B cell (primary cell): ENCODE results near the gene TMEFF1. TPM values are rescaled to one million over a fixed set of nuclear protein-coding genes. Genes with fewer than 3 reads are reported as not detected.

Experiments used
- ATAC-seq: fragments of 200-7000 bp; cut with Tn5 transposase; one replicate; pipeline ENCODE4 v1.10.0; 2021; ENCODE audit warnings: low read depth, mild to moderate bottlenecking, moderate number of reproducible peaks, moderate library complexity
- CTCF ChIA-PET: fragments of 350-600 bp; sonication (Branson Sonifier 250); formaldehyde crosslinking; loops from one replicate; lab custom pipeline; 2021; ENCODE audit warnings: antibody characterized with exemption, inconsistent platforms; lab: Charles Lee
- POLR2A ChIA-PET: fragments of 350-600 bp; sonication (Branson Sonifier 250); formaldehyde crosslinking; loops from one replicate; lab custom pipeline; 2021; ENCODE audit warnings: antibody characterized with exemption; lab: Charles Lee
- DNase-seq: peaks from one replicate; pipeline ENCODE4 v3.0.0; 2013
- H2AFZ ChIP-seq: 2 replicates; pipeline ENCODE4 v1.6.1; 2012; ENCODE audit warnings: mild to moderate bottlenecking, low read depth, low read length; ENCODE audit not compliant: insufficient read depth, poor library complexity, severe bottlenecking
- H3K27ac ChIP-seq, 2 donors: 1 replicate in 1 of 2; 2 replicates in 1 of 2; pipeline ENCODE4 v1.5.1; 2012 to 2013; ENCODE audit warnings: low read length in 2 of 2, mild to moderate bottlenecking in 2 of 2, moderate library complexity in 1 of 2
- H3K27me3 ChIP-seq, 4 experiments: fragments of 200-600 bp in 1 of 4; sonication (generic) in 1 of 4; replicated peaks in 1 of 4; 1 replicate in 2 of 4; 2 replicates in 2 of 4; pipeline versions ENCODE4 v1.6.1 to v1.7.0; 2013 to 2016; ENCODE audit warnings: low read length in 3 of 4, mild to moderate bottlenecking in 2 of 4, mixed read lengths in 1 of 4, moderate library complexity in 1 of 4; ENCODE audit not compliant: insufficient read depth in 4 of 4, control insufficient read depth in 3 of 4; ENCODE audit errors: control extremely low read depth in 1 of 4
- H3K36me3 ChIP-seq, 2 experiments: replicated peaks in 1 of 2; 1 replicate in 1 of 2; 2 replicates in 1 of 2; pipeline versions ENCODE4 v1.6.1 to v1.7.1; 2013; ENCODE audit warnings: low read length in 1 of 2; ENCODE audit not compliant: insufficient read depth in 2 of 2, control insufficient read depth in 1 of 2; ENCODE audit errors: control extremely low read depth in 1 of 2, extremely low read depth in 1 of 2
- H3K4me1 ChIP-seq, 2 donors: fragments of 200-600 bp in 1 of 2; sonication (generic) in 1 of 2; 1 replicate in 1 of 2; 2 replicates in 1 of 2; pipeline versions ENCODE4 v1.5.1 to v1.6.1; 2013 to 2017; ENCODE audit warnings: low read length in 2 of 2; ENCODE audit not compliant: control insufficient read depth in 2 of 2, insufficient read depth in 2 of 2
- H3K4me2 ChIP-seq: replicated peaks from 2 replicates; pipeline ENCODE3; 2012; ENCODE audit warnings: mild to moderate bottlenecking, low read depth, low read length; ENCODE audit not compliant: poor library complexity, severe bottlenecking
- H3K4me3 ChIP-seq, 5 experiments: fragments of 200-600 bp in 1 of 5; sonication (generic) in 1 of 5; 1 replicate in 3 of 5; 2 replicates in 2 of 5; pipeline versions ENCODE4 v1.5.1 to v1.7.0; 2011 to 2016; ENCODE audit warnings: low read length in 4 of 5, mild to moderate bottlenecking in 4 of 5, low read depth in 2 of 5, control low read depth in 1 of 5, moderate library complexity in 1 of 5; ENCODE audit not compliant: insufficient read depth in 1 of 5; ENCODE audit errors: control extremely low read depth in 1 of 5, extremely low read depth in 1 of 5
- H3K79me2 ChIP-seq: fragments of 200-600 bp; sonication (generic); one replicate; pipeline ENCODE4 v1.6.0; 2016; ENCODE audit warnings: low read length; ENCODE audit not compliant: control insufficient read depth, insufficient read depth
- H3K9ac ChIP-seq: fragments of 200-600 bp; sonication (generic); 2 replicates; pipeline ENCODE4 v1.6.1; 2017; ENCODE audit warnings: mild to moderate bottlenecking, low read length, moderate library complexity
- H3K9me3 ChIP-seq, 3 donors: one replicate each; pipeline versions ENCODE4 v1.6.1 to v1.7.1; 2013; ENCODE audit warnings: low read length in 2 of 3; ENCODE audit not compliant: control insufficient read depth in 2 of 3, insufficient read depth in 1 of 3; ENCODE audit errors: control extremely low read depth in 1 of 3
- H4K20me1 ChIP-seq: 2 replicates; pipeline ENCODE4 v1.6.0; 2012; ENCODE audit warnings: mild to moderate bottlenecking, low read length; ENCODE audit not compliant: insufficient read depth, control insufficient read depth, poor library complexity, severe bottlenecking
- H3K27ac Mint-ChIP-seq: one replicate; pipeline ENCODE4 v1.8.0; 2021; ENCODE audit warnings: mixed read lengths
- H3K27me3 Mint-ChIP-seq: one replicate; pipeline ENCODE4 v1.8.0; 2021; ENCODE audit warnings: mixed read lengths
- H3K4me1 Mint-ChIP-seq: one replicate; pipeline ENCODE4 v1.8.0; 2021; ENCODE audit warnings: mixed read lengths
- H3K4me3 Mint-ChIP-seq: one replicate; pipeline ENCODE4 v1.8.0; 2021; ENCODE audit warnings: mixed read lengths
- H3K9me3 Mint-ChIP-seq: one replicate; pipeline ENCODE4 v1.8.0; 2022; ENCODE audit warnings: mixed read lengths; ENCODE audit not compliant: insufficient read depth
- CTCF ChIP-seq: fragments of 200-600 bp; IDR thresholded peaks from one replicate; pipeline ENCODE4 v1.8.0; 2022; ENCODE audit warnings: antibody characterized with exemption, mild to moderate bottlenecking
- EZH2 ChIP-seq: IDR thresholded peaks from 2 replicates; pipeline ENCODE4 v1.6.1; 2012; ENCODE audit warnings: borderline replicate concordance, low read depth, mild to moderate bottlenecking, moderate library complexity, low read length; ENCODE audit not compliant: insufficient read depth, poor library complexity, severe bottlenecking
- WGBS: methylation state at CpG from one replicate; pipeline ENCODE4 v1.1.5; 2013; ENCODE audit warnings: missing lambda C conversion rate; ENCODE audit not compliant: insufficient coverage; 5-methylcytosine and 5-hydroxymethylcytosine counted together
- intact Hi-C: fragments of 100-400 bp; cut with micrococcal nuclease; formaldehyde crosslinking; loops from one replicate; pipeline ENCODE4 v1.10.0; 2022
- polyA plus RNA-seq: library from polyadenylated mRNA; depleted of rRNA; stranded (reverse); fragments of >200 nt; gene quantifications from 2 replicates; pipeline ENCODE4 v1.2.3, GENCODE V29; 2012
- total RNA-seq, 2 donors: library from RNA; stranded (reverse); fragments of 120-200 nt in 1 of 2; gene quantifications; 1 replicate in 1 of 2; 2 replicates in 1 of 2; pipeline versions ENCODE4 v1.2.3 to v1.2.4, GENCODE V29; 2013 to 2022

TMEFF1 gene
- total and polyA plus RNA-seq, 2 donors (not counting 1 experiment from before 2014, with no cell fraction given) = not detected

- H3K27me3 Mint-ChIP-seq = no peaks in the 10 kb centered on the region
- no peaks in the 10 kb centered on the region for H3K4me1 Mint-ChIP-seq
- WGBS = no CpG with 5 or more reads among the region's 1 CpG
Observed at GRCh38 chr9:100555471-100555870, 82.5 kb downstream of the TMEFF1 start.

GRCh38 chr9:100557053-100557452 is 84.1 kb downstream of the TMEFF1 start:
- ChIA-PET CTCF (interaction anchor here (0.6 kb wide), 1 partner anchor 1714 kb away, joined by 3 read pairs; no protein-coding TSS in a partner anchor), POLR2A (no interaction called here)
- no peak overlapping the region for H3K27ac Mint-ChIP-seq
- H3K4me3 Mint-ChIP-seq = no peak overlapping the region
- H3K36me3 ChIP-seq = no peaks in the 10 kb centered on the region
- no peaks in the 10 kb centered on the region for H3K4me1 Mint-ChIP-seq
- H3K27ac ChIP-seq = no peak overlapping the region
- TF ChIP-seq CTCF (no peak), EZH2 (no peak)
- H3K79me2 ChIP-seq = no peaks in the 10 kb centered on the region
- H3K27me3 ChIP-seq = no peaks in the 10 kb centered on the region
- WGBS = 95% methylated on average over 3 of the region's 3 CpGs
- DNase-seq (no peak), ATAC-seq (no peak)
- H3K9ac ChIP-seq = no peak overlapping the region
- no peak overlapping the region for H3K4me3 ChIP-seq
- H3K4me2 ChIP-seq = no peak overlapping the region
- no peaks in the 10 kb centered on the region for H3K4me1 ChIP-seq
- intact Hi-C loops = no loop called here
- H3K27me3 Mint-ChIP-seq = no peaks in the 10 kb centered on the region
- no peaks in the 10 kb centered on the region for H3K9me3 ChIP-seq
- H4K20me1 ChIP-seq = no peaks in the 10 kb centered on the region
- H2AFZ ChIP-seq = no peak overlapping the region
- no peaks in the 10 kb centered on the region for H3K9me3 Mint-ChIP-seq

More at GRCh38 chr9:100555471-100555870, 82.5 kb downstream of the TMEFF1 start:
- no peak overlapping the region for H3K9ac ChIP-seq
- no peaks in the 10 kb centered on the region for H3K36me3 ChIP-seq
- no peak overlapping the region for H3K4me2 ChIP-seq
- H3K4me3 ChIP-seq = no peak overlapping the region
- ATAC-seq (no peak), DNase-seq (no peak)
- no peak overlapping the region for H2AFZ ChIP-seq
- no peaks in the 10 kb centered on the region for H3K79me2 ChIP-seq
- intact Hi-C loops = no loop called here
- H3K4me1 ChIP-seq = no peaks in the 10 kb centered on the region
- Mint-ChIP-seq H3K27ac (no peak overlapping the region), H3K4me3 (no peak overlapping the region), H3K9me3 (peaks cover 3% of the 10 kb centered on the region)
- POLR2A ChIA-PET = no interaction called here
- H3K27me3 ChIP-seq = no peaks in the 10 kb centered on the region
- TF ChIP-seq EZH2 (no peak), CTCF (no peak)
- H3K27ac ChIP-seq = no peak overlapping the region
- CTCF ChIA-PET = interaction anchor here (1.5 kb wide), 1 partner anchor 13 kb away, joined by 3 read pairs; no protein-coding TSS in a partner anchor
- no peaks in the 10 kb centered on the region for H3K9me3 ChIP-seq
- H4K20me1 ChIP-seq = no peaks in the 10 kb centered on the region
